SK-N-MC (cell line): Measurements from ENCODE around the gene BICD1.

ENCODE experiments used
- EZH2 ChIP-seq: fragments of 200-600 bp; sonication (generic); IDR thresholded peaks from one replicate; pipeline ENCODE4 v1.6.1; 2017; ENCODE audit warnings: antibody characterized with exemption
- POLR2AphosphoS5 ChIP-seq: IDR thresholded peaks from 2 replicates; pipeline ENCODE4 v1.6.1; 2012; ENCODE audit warnings: mild to moderate bottlenecking, low read depth, low read length, borderline replicate concordance

DNA sequence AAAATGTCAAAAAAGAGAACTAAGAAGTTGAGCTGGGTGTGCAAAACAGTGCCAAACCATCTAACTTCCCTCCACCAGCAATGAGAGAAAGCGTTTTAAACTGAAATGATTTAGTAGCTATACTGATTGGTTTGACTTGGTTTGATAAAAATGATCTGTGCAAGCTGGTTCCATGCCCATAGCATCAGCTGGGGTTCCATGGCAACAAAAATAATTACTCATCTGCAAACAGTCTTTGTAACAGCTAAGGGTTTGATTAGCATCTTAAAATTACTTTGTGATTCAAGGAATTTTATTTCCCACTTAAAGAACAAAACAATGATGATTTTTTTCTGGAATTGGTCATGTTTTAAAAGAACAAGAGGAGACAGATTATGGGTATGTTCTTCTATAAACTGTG lies 15.0 kb upstream of the BICD1 start:
- TF ChIP-seq EZH2 = no peak
- TF ChIP-seq POLR2AphosphoS5 = no peak
